K562 (cell line): Measurements from ENCODE around the gene ETV4. TPM values are rescaled to one million over a fixed set of nuclear protein-coding genes. Genes with fewer than 3 reads are reported as not detected.

Source experiments
- ARID3A ChIP-seq: IDR thresholded peaks from 2 replicates; pipeline ENCODE4 v1.6.1; 2012; ENCODE audit warnings: low read depth, low read length, improper control_type of control experiment, borderline replicate concordance
- CHCHD3 ChIP-seq: fragments of 250-450 bp; sonication (Bioruptor Pico); IDR thresholded peaks from 2 replicates; pipeline ENCODE4 v2.1.2; 2022; ENCODE audit warnings: mild to moderate bottlenecking
- DEAF1 ChIP-seq: fragments of 450-650 bp; formaldehyde crosslinking; IDR thresholded peaks from 2 replicates; pipeline ENCODE4 v1.4.0; 2020; ENCODE audit warnings: mild to moderate bottlenecking, moderate library complexity
- HMGN3 ChIP-seq: IDR thresholded peaks from 2 replicates; pipeline ENCODE4 v1.6.1; 2011; ENCODE audit warnings: borderline replicate concordance, low read depth, mild to moderate bottlenecking, mixed read lengths, low read length; ENCODE audit not compliant: insufficient read length; ENCODE audit errors: extremely low read depth
- MEF2D ChIP-seq: conservative IDR thresholded peaks from 2 replicates; pipeline ENCODE4 v1.6.1; 2016; ENCODE audit warnings: low read depth, missing genetic modification characterization, missing compliant biosample characterization
- NFXL1 ChIP-seq: fragments of 450-650 bp; formaldehyde crosslinking; IDR thresholded peaks from 2 replicates; pipeline ENCODE4 v1.4.0; 2021; ENCODE audit warnings: mild to moderate bottlenecking
- NR1H2 ChIP-seq: sonication (generic); formaldehyde crosslinking; IDR thresholded peaks from 2 replicates; pipeline ENCODE4 v1.4.0; 2020; ENCODE audit warnings: mild to moderate bottlenecking, missing genetic modification reagents
- PRDM10 ChIP-seq: fragments of 450-650 bp; IDR thresholded peaks from 2 replicates; pipeline ENCODE4 v1.6.1; 2018; ENCODE audit not compliant: partially characterized antibody
- RNF2 ChIP-seq: sonication (generic); IDR thresholded peaks from 2 replicates; pipeline ENCODE4 v1.6.1; 2016
- SREBF2 ChIP-seq: sonication (generic); formaldehyde crosslinking; IDR thresholded peaks from 2 replicates; pipeline ENCODE4 v1.4.0; 2020; ENCODE audit warnings: mild to moderate bottlenecking, missing genetic modification reagents
- THAP12 ChIP-seq: fragments of 250-450 bp; sonication (Bioruptor Pico); IDR thresholded peaks from 2 replicates; pipeline ENCODE4 v1.9.0; 2021; ENCODE audit warnings: mild to moderate bottlenecking, inconsistent platforms
- ZNF232 ChIP-seq: sonication (generic); formaldehyde crosslinking; IDR thresholded peaks from 2 replicates; pipeline ENCODE4 v1.8.0; 2022; ENCODE audit warnings: mild to moderate bottlenecking, missing genetic modification reagents
- ZNF274 ChIP-seq: IDR thresholded peaks from 2 replicates; pipeline ENCODE4 v1.6.1; 2011; ENCODE audit warnings: low read depth, mild to moderate bottlenecking, low read length, moderate library complexity, borderline replicate concordance
- ZNF766 ChIP-seq: fragments of 200-800 bp; sonication (Bioruptor generic); conservative IDR thresholded peaks from 2 replicates; pipeline ENCODE4 v1.6.1; 2016; ENCODE audit warnings: missing genetic modification characterization, missing compliant biosample characterization
- polyA plus RNA-seq, 8 experiments: library from polyadenylated mRNA; depleted of rRNA in 4 of 8; stranded (reverse) in 5 of 8; unstranded in 3 of 8; fragments of >200 nt; fragmentation: Nextera tagmentation in 2 of 8; fragmentation: Illumina TruSeq in 1 of 8; extraction: Ambion mirVana in 2 of 8; extraction: Trizol in 1 of 8; gene quantifications; 2 replicates each; pipeline versions ENCODE4 v1.2.1 to v1.2.3, GENCODE V29; 2011 to 2014; ENCODE audit warnings: inconsistent platforms in 1 of 8, missing spikeins in 1 of 8
- total RNA-seq, 7 experiments: library from RNA; depleted of rRNA in 6 of 7; stranded (reverse); fragments of >200 nt in 6 of 7; fragmentation: Illumina TruSeq in 2 of 7; extraction: Trizol in 2 of 7; gene quantifications; 2 replicates each; pipeline versions ENCODE4 v1.2.1 to v1.2.3, GENCODE V29; 2011 to 2021; ENCODE audit warnings: low replicate concordance in 1 of 7
- TF ChIP-seq, protein P1 (sequence below), 2 experiments: IDR thresholded peaks; 2 replicates each; pipeline ENCODE4 v1.6.1; 2011; ENCODE audit warnings: borderline replicate concordance in 1 of 2, control low read depth in 1 of 2, low read depth in 1 of 2, low read length in 1 of 2, mild to moderate bottlenecking in 1 of 2, mixed read lengths in 1 of 2, moderate library complexity in 1 of 2; ENCODE audit not compliant: insufficient read depth in 1 of 2, insufficient read length in 1 of 2, poor library complexity in 1 of 2, severe bottlenecking in 1 of 2; ENCODE audit errors: extremely low read depth in 1 of 2

The ETV4 gene
- total and polyA plus RNA-seq, 9 of the 15 experiments (the other 6 are each of a cell fraction or from before 2014, with no cell fraction given): 5.5 to 66.3 (median 28.2) TPM

DNA sequence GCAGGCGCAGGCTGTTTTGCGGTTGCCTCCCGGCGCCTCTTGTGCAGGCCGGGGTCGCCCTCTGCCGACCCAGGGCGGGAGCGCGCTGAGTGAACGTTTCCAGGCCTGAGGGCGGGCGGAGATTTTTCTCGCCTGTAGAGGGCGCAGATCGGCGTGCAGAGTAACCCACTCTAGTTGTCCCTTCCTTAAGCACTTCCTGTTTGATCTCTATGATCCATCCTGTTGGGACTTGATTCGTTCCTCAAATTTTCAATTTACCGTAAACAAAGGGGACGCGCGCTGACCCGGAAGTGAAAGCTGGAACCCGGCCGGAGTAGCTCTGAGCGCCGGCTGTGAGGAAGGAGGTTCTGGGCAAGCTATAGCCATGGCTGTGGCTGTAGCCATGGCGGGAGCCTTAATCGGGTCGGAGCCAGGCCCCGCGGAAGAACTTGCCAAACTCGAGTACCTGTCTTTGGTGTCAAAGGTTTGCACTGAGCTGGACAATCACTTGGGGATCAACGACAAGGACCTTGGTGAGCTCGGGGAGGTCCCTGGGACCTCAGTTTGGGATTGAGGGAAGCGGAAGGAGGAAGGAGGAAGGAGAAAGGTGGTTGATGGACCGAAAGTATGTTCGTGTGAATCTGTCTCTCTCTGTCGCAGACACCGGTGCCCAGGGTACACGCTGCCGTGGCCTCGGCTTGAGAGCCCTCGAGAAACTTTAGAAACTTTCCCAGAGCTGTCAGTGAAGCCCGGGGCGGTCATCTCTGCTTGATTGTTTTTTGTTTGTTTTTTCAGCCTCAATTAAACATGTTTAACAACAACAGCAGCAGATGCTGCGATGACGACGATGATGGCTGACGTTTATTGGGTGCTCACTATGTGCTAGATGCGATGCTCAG lies 62.2 kb downstream of the ETV4 start, which contains the start of gene DHX8 (continued):
- TF ChIP-seq PRDM10 (peak; percentile 58), RNF2 (peak; percentile 75), HMGN3 (no peak), THAP12 (CRISPR knock-in tag) (peak; percentile 99), DEAF1 (CRISPR knock-in tag) (peak; percentile 100), ARID3A (peak; percentile 88), NFXL1 (CRISPR knock-in tag) (no peak), NR1H2 (CRISPR knock-in tag) (no peak), ZNF766 (CRISPR knock-in tag) (no peak), ZNF232 (CRISPR knock-in tag) (no peak), CHCHD3 (CRISPR knock-in tag) (no peak), SREBF2 (CRISPR knock-in tag) (no peak), ZNF274 (no peak), MEF2D (tag) (no peak)
- TF ChIP-seq, protein P1, sequence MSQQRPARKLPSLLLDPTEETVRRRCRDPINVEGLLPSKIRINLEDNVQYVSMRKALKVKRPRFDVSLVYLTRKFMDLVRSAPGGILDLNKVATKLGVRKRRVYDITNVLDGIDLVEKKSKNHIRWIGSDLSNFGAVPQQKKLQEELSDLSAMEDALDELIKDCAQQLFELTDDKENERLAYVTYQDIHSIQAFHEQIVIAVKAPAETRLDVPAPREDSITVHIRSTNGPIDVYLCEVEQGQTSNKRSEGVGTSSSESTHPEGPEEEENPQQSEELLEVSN (IDR thresholded peaks at IDR 0.05; ENCODE audit: borderline replicate concordance in 1 of 2, extremely low read depth in 1 of 2, insufficient read depth in 1 of 2, insufficient read length in 1 of 2, low read depth in 1 of 2, low read length in 1 of 2, poor library complexity in 1 of 2, severe bottlenecking in 1 of 2): peak in 1 of 2 experiments; percentile 11
